Astrocyte (in vitro differentiated cells and primary cell): ENCODE results near the gene FAM111B. TPM values are rescaled to one million over a fixed set of nuclear protein-coding genes. Genes with fewer than 3 reads are reported as not detected.

ENCODE experiments used
- DNase-seq: peaks from one replicate; pipeline ENCODE4 v3.0.0-alpha.2; 2010; ENCODE audit warnings: low read depth
- FAIRE-seq: peaks from 2 replicates; lab custom pipeline; 2011; peaks lifted over from hg19 to GRCh38; lab: Jason Lieb, UNC
- H2AFZ ChIP-seq: 2 replicates; pipeline ENCODE4 v1.6.0; 2012; ENCODE audit warnings: low read depth, low read length, inconsistent platforms
- H3K27ac ChIP-seq: 2 replicates; pipeline ENCODE4 v1.5.1; 2011; ENCODE audit warnings: low read depth, low read length, inconsistent platforms
- H3K27me3 ChIP-seq: 2 replicates; pipeline ENCODE4 v1.6.0; 2011; ENCODE audit warnings: low read length, inconsistent platforms; ENCODE audit not compliant: insufficient read depth
- H3K36me3 ChIP-seq: 2 replicates; pipeline ENCODE4 v1.5.1; 2011; ENCODE audit warnings: low read length, inconsistent platforms; ENCODE audit not compliant: insufficient read depth
- H3K4me1 ChIP-seq: 2 replicates; pipeline ENCODE4 v1.5.1; 2011; ENCODE audit warnings: low read length, inconsistent platforms; ENCODE audit not compliant: insufficient read depth
- H3K4me2 ChIP-seq: 2 replicates; pipeline ENCODE4 v1.6.0; 2012; ENCODE audit warnings: low read length, inconsistent platforms
- H3K4me3 ChIP-seq: 2 replicates; pipeline ENCODE4 v1.5.1; 2011; ENCODE audit warnings: low read depth, mild to moderate bottlenecking, low read length, inconsistent platforms; ENCODE audit not compliant: insufficient read depth
- H3K79me2 ChIP-seq: 2 replicates; pipeline ENCODE4 v1.6.0; 2012; ENCODE audit warnings: mild to moderate bottlenecking, low read length, inconsistent platforms; ENCODE audit not compliant: insufficient read depth
- H3K9ac ChIP-seq: 2 replicates; pipeline ENCODE4 v1.6.0; 2012; ENCODE audit warnings: mild to moderate bottlenecking, low read length, inconsistent platforms
- H3K9me3 ChIP-seq: 2 replicates; pipeline ENCODE4 v1.5.1; 2012; ENCODE audit warnings: low read depth, mild to moderate bottlenecking, low read length, inconsistent platforms; ENCODE audit not compliant: insufficient read depth
- H4K20me1 ChIP-seq: 2 replicates; pipeline ENCODE4 v1.6.0; 2012; ENCODE audit warnings: low read length, inconsistent platforms; ENCODE audit not compliant: insufficient read depth
- H3K27ac Mint-ChIP-seq: one replicate; pipeline ENCODE4 v1.8.0; 2021; ENCODE audit warnings: mild to moderate bottlenecking, mixed read lengths; ENCODE audit not compliant: unreplicated experiment
- H3K27me3 Mint-ChIP-seq: one replicate; pipeline ENCODE4 v1.8.0; 2021; ENCODE audit warnings: low read depth, mixed read lengths; ENCODE audit not compliant: unreplicated experiment
- H3K36me3 Mint-ChIP-seq: one replicate; pipeline ENCODE4 v1.8.0; 2021; ENCODE audit warnings: low read depth, mixed read lengths; ENCODE audit not compliant: unreplicated experiment
- H3K4me1 Mint-ChIP-seq: one replicate; pipeline ENCODE4 v1.8.0; 2021; ENCODE audit warnings: low read depth, mixed read lengths; ENCODE audit not compliant: unreplicated experiment
- H3K4me3 Mint-ChIP-seq: one replicate; pipeline ENCODE4 v1.8.0; 2021; ENCODE audit warnings: mild to moderate bottlenecking, moderate library complexity, mixed read lengths; ENCODE audit not compliant: unreplicated experiment
- H3K9me3 Mint-ChIP-seq: one replicate; pipeline ENCODE4 v1.8.0; 2021; ENCODE audit warnings: mild to moderate bottlenecking, mixed read lengths; ENCODE audit not compliant: unreplicated experiment
- EZH2 ChIP-seq: IDR thresholded peaks from 2 replicates; pipeline ENCODE4 v1.6.1; 2012; ENCODE audit warnings: mild to moderate bottlenecking, low read length, inconsistent platforms; ENCODE audit not compliant: insufficient read depth
- total RNA-seq: library from RNA; stranded (reverse); gene quantifications from 2 replicates; pipeline ENCODE4 v1.2.1, GENCODE V29; 2021
- TF ChIP-seq, protein P1 (sequence below): IDR thresholded peaks from 2 replicates; pipeline ENCODE4 v1.5.1; 2011; ENCODE audit warnings: low read depth, mild to moderate bottlenecking, inconsistent platforms, low read length, moderate library complexity; ENCODE audit not compliant: insufficient read depth

FAM111B gene
- total RNA-seq, 1 donor from 2014 or later, result 0.95 TPM

DNA sequence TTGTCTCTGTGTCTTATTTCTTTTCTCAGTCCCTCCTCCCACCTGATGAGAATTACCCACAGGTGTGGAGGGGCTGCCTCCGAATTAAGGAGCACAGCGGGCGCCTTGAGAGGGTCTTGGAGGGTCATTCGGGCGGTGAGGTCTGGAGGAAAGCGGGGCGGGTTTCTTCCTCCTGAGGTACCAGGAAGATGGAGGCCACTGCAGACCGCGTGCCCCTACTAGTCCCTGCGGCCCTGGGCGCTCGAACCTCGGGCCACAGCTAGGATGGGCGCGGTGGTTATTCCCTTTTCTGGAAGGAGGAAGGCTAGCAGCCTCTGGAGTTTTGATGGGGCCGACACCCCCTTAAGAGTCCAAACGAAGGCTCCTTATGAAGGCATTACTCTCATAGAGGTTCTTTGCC lies 30.2 kb downstream of the FAM111B start:
- Histone ChIP-seq H3K4me3 (no peak overlapping the region), H3K9me3 (no peaks in the 10 kb centered on the region), H3K27me3 (no peaks in the 10 kb centered on the region), H3K4me2 (no peak overlapping the region), H3K9ac (no peak overlapping the region), H4K20me1 (no peaks in the 10 kb centered on the region), H3K36me3 (no peaks in the 10 kb centered on the region), H2AFZ (no peak overlapping the region), H3K79me2 (no peaks in the 10 kb centered on the region), H3K4me1 (peaks cover 8% of the 10 kb centered on the region), H3K27ac (no peak overlapping the region)
- Mint-ChIP-seq H3K4me1 (no peaks in the 10 kb centered on the region), H3K36me3 (peaks cover 9% of the 10 kb centered on the region), H3K9me3 (peaks cover 5% of the 10 kb centered on the region), H3K27me3 (peaks cover 2% of the 10 kb centered on the region), H3K4me3 (no peak overlapping the region), H3K27ac (no peak overlapping the region)
- FAIRE-seq (no peak), DNase-seq (no peak)
- TF ChIP-seq EZH2, result no peak
- TF ChIP-seq, protein P1, sequence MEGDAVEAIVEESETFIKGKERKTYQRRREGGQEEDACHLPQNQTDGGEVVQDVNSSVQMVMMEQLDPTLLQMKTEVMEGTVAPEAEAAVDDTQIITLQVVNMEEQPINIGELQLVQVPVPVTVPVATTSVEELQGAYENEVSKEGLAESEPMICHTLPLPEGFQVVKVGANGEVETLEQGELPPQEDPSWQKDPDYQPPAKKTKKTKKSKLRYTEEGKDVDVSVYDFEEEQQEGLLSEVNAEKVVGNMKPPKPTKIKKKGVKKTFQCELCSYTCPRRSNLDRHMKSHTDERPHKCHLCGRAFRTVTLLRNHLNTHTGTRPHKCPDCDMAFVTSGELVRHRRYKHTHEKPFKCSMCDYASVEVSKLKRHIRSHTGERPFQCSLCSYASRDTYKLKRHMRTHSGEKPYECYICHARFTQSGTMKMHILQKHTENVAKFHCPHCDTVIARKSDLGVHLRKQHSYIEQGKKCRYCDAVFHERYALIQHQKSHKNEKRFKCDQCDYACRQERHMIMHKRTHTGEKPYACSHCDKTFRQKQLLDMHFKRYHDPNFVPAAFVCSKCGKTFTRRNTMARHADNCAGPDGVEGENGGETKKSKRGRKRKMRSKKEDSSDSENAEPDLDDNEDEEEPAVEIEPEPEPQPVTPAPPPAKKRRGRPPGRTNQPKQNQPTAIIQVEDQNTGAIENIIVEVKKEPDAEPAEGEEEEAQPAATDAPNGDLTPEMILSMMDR, result no peak

DNA sequence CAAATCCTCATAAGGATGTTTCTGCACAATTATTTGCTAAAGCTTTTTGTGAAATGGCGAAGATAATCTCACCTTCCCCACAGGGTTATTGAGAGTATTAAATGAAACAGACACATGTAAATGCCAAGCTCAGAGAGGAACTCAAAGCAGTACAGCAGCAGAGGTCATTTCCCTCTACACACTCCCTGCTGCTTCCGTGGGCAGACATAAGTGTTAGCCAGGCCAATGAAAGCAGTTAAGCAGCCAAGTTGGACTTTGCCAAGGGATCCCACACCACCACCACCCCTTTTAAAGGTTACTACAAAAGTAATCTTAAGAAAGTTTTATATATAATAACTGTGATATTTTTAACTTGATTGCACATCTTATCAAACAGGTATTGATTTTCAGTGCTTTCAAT lies 31.6 kb downstream of the FAM111B start:
- no peaks in the 10 kb centered on the region for H3K27me3 ChIP-seq
- peaks cover 11% of the 10 kb centered on the region for H3K4me1 ChIP-seq
- FAIRE-seq (no peak), DNase-seq (no peak)
- no peaks in the 10 kb centered on the region for H3K79me2 ChIP-seq
- H2AFZ ChIP-seq, result no peak overlapping the region
- no peak overlapping the region for H3K9ac ChIP-seq
- no peak overlapping the region for H3K4me2 ChIP-seq
- H3K36me3 Mint-ChIP-seq, result no peaks in the 10 kb centered on the region
- no peak overlapping the region for H3K4me3 ChIP-seq
- no peaks in the 10 kb centered on the region for H3K9me3 Mint-ChIP-seq
- no peaks in the 10 kb centered on the region for H3K9me3 ChIP-seq
- TF ChIP-seq EZH2, result no peak
- TF ChIP-seq, protein P1, result no peak
- H3K4me3 Mint-ChIP-seq, result no peak overlapping the region
- H3K36me3 ChIP-seq, result no peaks in the 10 kb centered on the region
- H3K27ac Mint-ChIP-seq, result no peak overlapping the region
- H4K20me1 ChIP-seq, result no peaks in the 10 kb centered on the region
- H3K4me1 Mint-ChIP-seq, result peaks cover 2% of the 10 kb centered on the region
- H3K27ac ChIP-seq, result no peak overlapping the region
- peaks cover 2% of the 10 kb centered on the region for H3K27me3 Mint-ChIP-seq

DNA sequence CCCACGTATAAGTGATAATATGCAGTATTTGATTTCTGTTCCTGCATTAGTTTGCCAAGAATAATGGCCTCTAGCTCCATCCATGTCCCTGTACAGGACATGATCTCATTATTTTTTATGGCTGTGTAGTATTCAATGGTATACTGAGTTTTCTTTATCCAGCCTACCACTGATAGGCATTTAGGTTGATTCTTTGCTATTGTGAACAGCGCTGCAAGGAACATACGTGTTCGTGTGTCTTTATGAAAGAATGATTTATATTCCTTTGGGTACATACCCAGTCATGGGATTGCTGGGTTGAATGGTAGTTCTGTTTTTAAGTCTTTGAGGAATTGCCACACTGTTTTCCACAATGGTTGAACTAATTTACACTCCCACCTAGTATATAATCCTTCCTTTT lies 34.2 kb downstream of the FAM111B start:
- DNase-seq, result no peak
- Mint-ChIP-seq H3K4me3 (no peak overlapping the region), H3K36me3 (peaks cover 2% of the 10 kb centered on the region), H3K27me3 (peaks cover 6% of the 10 kb centered on the region), H3K9me3 (no peaks in the 10 kb centered on the region), H3K4me1 (peaks cover 9% of the 10 kb centered on the region), H3K27ac (no peak overlapping the region)
- peak overlapping the region; percentile 95 for H3K4me2 ChIP-seq
- H3K4me1 ChIP-seq, result peaks cover 16% of the 10 kb centered on the region
- no peak overlapping the region for H2AFZ ChIP-seq
- FAIRE-seq, result no peak
- H3K27ac ChIP-seq, result no peak overlapping the region
- no peaks in the 10 kb centered on the region for H4K20me1 ChIP-seq
- peaks cover 2% of the 10 kb centered on the region for H3K79me2 ChIP-seq
- no peaks in the 10 kb centered on the region for H3K36me3 ChIP-seq
- no peaks in the 10 kb centered on the region for H3K27me3 ChIP-seq
- no peaks in the 10 kb centered on the region for H3K9me3 ChIP-seq
- H3K9ac ChIP-seq, result no peak overlapping the region
- H3K4me3 ChIP-seq, result no peak overlapping the region
- TF ChIP-seq, protein P1, result no peak
- TF ChIP-seq EZH2, result no peak
